Amniotic epithelial cell (primary cell): ENCODE measurements around the gene SPATA24.
"Not testable (repeated sequence)": the region's sequence is repeated elsewhere in the genome, so short reads cannot be mapped to it uniquely, and the experiment has no call there.

Experiments
- DNase-seq: peaks from one replicate; pipeline ENCODE4 v3.0.0-alpha.2; 2010; ENCODE audit warnings: low read depth

Gene SPATA24

GRCh38 chr5:139394654-139395566, 9.0 kb downstream of the SPATA24 start, which contains the start of gene PROB1:
Gene PROB1, minus strand, starts transcription at chr5:139395104. Its CDS starts 23 bp downstream, at chr5:139395081.
- DNase-seq, result no peak

- DNase-seq, result no peak
These were observed 9.7 kb downstream of the SPATA24 start for GRCh38 chr5:139394123-139394653.

- DNase-seq, result no peak
These were observed 10.3 kb downstream of the SPATA24 start for GRCh38 chr5:139393497-139394122.

GRCh38 chr5:139392678-139393496, 11.0 kb downstream of the SPATA24 start:
- peak; percentile 67 for DNase-seq

- no peak for DNase-seq
These were observed 11.6 kb downstream of the SPATA24 start for GRCh38 chr5:139392324-139392677.

- DNase-seq, result no peak
These were observed 12.1 kb downstream of the SPATA24 start for GRCh38 chr5:139391570-139392323.

GRCh38 chr5:139390639-139391569, 13.0 kb downstream of the SPATA24 start:
- DNase-seq, result no peak

- DNase-seq, result no peak
These were observed 13.9 kb downstream of the SPATA24 start, which contains the start of gene MZB1 for GRCh38 chr5:139389701-139390638. Gene MZB1, minus strand, starts transcription at chr5:139389913. Its CDS starts 57 bp downstream, at chr5:139389856.

- DNase-seq, result no peak
These were observed 15.6 kb downstream of the SPATA24 start for GRCh38 chr5:139388198-139388821.

- DNase-seq, result no peak
These were observed 16.2 kb downstream of the SPATA24 start for GRCh38 chr5:139387611-139388197.

- DNase-seq, result not testable (repeated sequence)
These were observed 16.9 kb downstream of the SPATA24 start for GRCh38 chr5:139386956-139387355.

- DNase-seq, result no peak
These were observed 17.8 kb downstream of the SPATA24 start for GRCh38 chr5:139386050-139386438.

- no peak for DNase-seq
These were observed 18.5 kb downstream of the SPATA24 start for GRCh38 chr5:139385061-139386049.

- no peak for DNase-seq
These were observed 19.3 kb downstream of the SPATA24 start for GRCh38 chr5:139384591-139385051.

- no peak for DNase-seq
These were observed 19.8 kb downstream of the SPATA24 start for GRCh38 chr5:139383993-139384590.

- DNase-seq, result peak; percentile 39
These were observed 20.5 kb downstream of the SPATA24 start, which contains the start of gene SLC23A1 for GRCh38 chr5:139383275-139383992. Gene SLC23A1, minus strand, starts transcription at chr5:139383297. Its CDS starts 44 bp downstream, at chr5:139383253.
